H1 (cell line): Measurements from ENCODE around the gene PAK5. TPM values are rescaled to one million over a fixed set of nuclear protein-coding genes. Genes with fewer than 3 reads are reported as not detected.

Source experiments
- CTCF ChIA-PET: fragments of 300-600 bp; sonication (Branson Sonifier 250); formaldehyde crosslinking; loops from one replicate; lab custom pipeline; 2021; ENCODE audit not compliant: partially characterized antibody; lab: Charles Lee
- POLR2A ChIA-PET: fragments of 300-600 bp; sonication (Branson Sonifier 250); formaldehyde crosslinking; loops from one replicate; lab custom pipeline; 2021; ENCODE audit warnings: inconsistent platforms; ENCODE audit not compliant: partially characterized antibody; lab: Charles Lee
- DNase-seq, 2 experiments: peaks; one replicate each; pipeline versions ENCODE4 v3.0.0 to v3.0.0-alpha.2; 2010 to 2022; ENCODE audit warnings: low spot score in 2 of 2, low read depth in 1 of 2, mixed read lengths in 1 of 2
- FAIRE-seq: peaks from 2 replicates; lab custom pipeline; 2011; peaks lifted over from hg19 to GRCh38; lab: Jason Lieb, UNC
- H2AFZ ChIP-seq: 2 replicates; pipeline ENCODE4 v1.8.1; 2012; ENCODE audit warnings: low read length, inconsistent platforms
- H2AK5ac ChIP-seq: 2 replicates; pipeline ENCODE4 v1.6.1; 2013; ENCODE audit warnings: low read depth, low read length
- H2BK120ac ChIP-seq: replicated peaks from 2 replicates; pipeline ENCODE3; 2013; ENCODE audit warnings: low read depth, low read length, inconsistent platforms
- H2BK12ac ChIP-seq: 2 replicates; pipeline ENCODE4 v1.6.1; 2013; ENCODE audit warnings: low read depth, low read length
- H2BK15ac ChIP-seq: 2 replicates; pipeline ENCODE4 v1.6.1; 2013; ENCODE audit warnings: low read length
- H2BK20ac ChIP-seq: 2 replicates; pipeline ENCODE4 v1.6.1; 2013; ENCODE audit warnings: low read length
- H2BK5ac ChIP-seq: 2 replicates; pipeline ENCODE4 v1.6.1; 2013; ENCODE audit warnings: low read depth, low read length
- H3K14ac ChIP-seq: 2 replicates; pipeline ENCODE4 v1.6.1; 2013; ENCODE audit warnings: inconsistent platforms; ENCODE audit not compliant: insufficient read length
- H3K18ac ChIP-seq: 2 replicates; pipeline ENCODE4 v1.6.1; 2013; ENCODE audit warnings: low read length; ENCODE audit errors: extremely low read depth
- H3K23ac ChIP-seq: 2 replicates; pipeline ENCODE4 v1.6.1; 2013; ENCODE audit warnings: inconsistent platforms; ENCODE audit not compliant: insufficient read length
- H3K23me2 ChIP-seq: 2 replicates; pipeline ENCODE4 v1.6.1; 2013; ENCODE audit warnings: low read depth, low read length
- H3K27ac ChIP-seq: 2 replicates; pipeline ENCODE4 v1.6.1; 2011; ENCODE audit warnings: low read depth, low read length, inconsistent platforms
- H3K27me3 ChIP-seq, 4 experiments: replicated peaks in 1 of 4; 1 replicate in 1 of 4; 2 replicates in 3 of 4; pipeline versions ENCODE4 v1.6.1 to v1.8.1; 2011 to 2013; ENCODE audit warnings: low read length in 3 of 4, mild to moderate bottlenecking in 3 of 4, inconsistent platforms in 2 of 4, mixed read lengths in 2 of 4, moderate library complexity in 1 of 4; ENCODE audit not compliant: control insufficient read depth in 3 of 4, insufficient read depth in 3 of 4; ENCODE audit errors: extremely low read depth in 1 of 4
- H3K36me3 ChIP-seq, 4 experiments: 2 replicates each; pipeline versions ENCODE4 v1.6.1 to v1.8.1; 2011 to 2013; ENCODE audit warnings: mild to moderate bottlenecking in 4 of 4, low read length in 3 of 4, moderate library complexity in 2 of 4, control low read depth in 1 of 4, inconsistent platforms in 1 of 4; ENCODE audit not compliant: insufficient read depth in 4 of 4, control insufficient read depth in 2 of 4
- H3K4ac ChIP-seq: replicated peaks from 2 replicates; pipeline ENCODE3; 2013; ENCODE audit warnings: low read length, low read depth, mixed read lengths, inconsistent platforms; ENCODE audit not compliant: insufficient read length
- H3K4me1 ChIP-seq, 4 experiments: replicated peaks in 1 of 4; 1 replicate in 1 of 4; 2 replicates in 3 of 4; pipeline versions ENCODE4 v1.6.1 to v1.8.1; 2011 to 2013; ENCODE audit warnings: low read length in 3 of 4, inconsistent platforms in 2 of 4, mixed read lengths in 1 of 4; ENCODE audit not compliant: insufficient read depth in 4 of 4, control insufficient read depth in 3 of 4
- H3K4me2 ChIP-seq, 2 experiments: 2 replicates each; pipeline versions ENCODE4 v1.6.1 to v1.8.1; 2011 to 2013; ENCODE audit warnings: low read depth in 2 of 2, low read length in 2 of 2, control low read depth in 1 of 2, inconsistent platforms in 1 of 2, mild to moderate bottlenecking in 1 of 2; ENCODE audit not compliant: insufficient read depth in 1 of 2
- H3K4me3 ChIP-seq, 4 experiments: fragments of 200-600, 300-600 bp in 1 of 4; sonication (generic), shearing (Covaris generic), sonication (Bioruptor Twin) in 1 of 4; 2 replicates each; pipeline versions ENCODE4 v1.5.1 to v1.8.1; 2011 to 2016; ENCODE audit warnings: low read length in 4 of 4, low read depth in 3 of 4, control low read depth in 2 of 4, inconsistent platforms in 2 of 4, mild to moderate bottlenecking in 2 of 4, mixed read lengths in 1 of 4, moderate library complexity in 1 of 4; ENCODE audit not compliant: insufficient read depth in 2 of 4; ENCODE audit errors: extremely low read depth in 1 of 4
- H3K56ac ChIP-seq: replicated peaks from 2 replicates; pipeline ENCODE3; 2013; ENCODE audit warnings: low read depth, mild to moderate bottlenecking, mixed read lengths, low read length, inconsistent platforms; ENCODE audit not compliant: insufficient read length
- H3K79me1 ChIP-seq: 2 replicates; pipeline ENCODE4 v1.6.1; 2013; ENCODE audit warnings: low read depth, low read length, control low read depth
- H3K79me2 ChIP-seq, 2 experiments: 2 replicates each; pipeline versions ENCODE4 v1.6.1 to v1.8.1; 2012 to 2013; ENCODE audit warnings: low read length in 2 of 2, mild to moderate bottlenecking in 2 of 2, inconsistent platforms in 1 of 2; ENCODE audit not compliant: insufficient read depth in 2 of 2, control insufficient read depth in 1 of 2
- H3K9ac ChIP-seq, 4 experiments: replicated peaks in 1 of 4; 1 replicate in 1 of 4; 2 replicates in 3 of 4; pipeline versions ENCODE4 v1.6.1 to v1.8.1; 2011 to 2013; ENCODE audit warnings: low read depth in 3 of 4, low read length in 3 of 4, control low read depth in 2 of 4, mild to moderate bottlenecking in 2 of 4, moderate library complexity in 2 of 4, inconsistent platforms in 1 of 4; ENCODE audit errors: extremely low read depth in 1 of 4
- H3K9me3 ChIP-seq, 2 experiments: 2 replicates each; pipeline versions ENCODE4 v1.6.1 to v1.8.1; 2012 to 2013; ENCODE audit warnings: mild to moderate bottlenecking in 2 of 2, moderate library complexity in 2 of 2, control low read depth in 1 of 2, inconsistent platforms in 1 of 2, low read depth in 1 of 2, low read length in 1 of 2, mixed read lengths in 1 of 2; ENCODE audit not compliant: insufficient read depth in 2 of 2
- H4K20me1 ChIP-seq, 2 experiments: replicated peaks in 1 of 2; 2 replicates each; pipeline versions ENCODE3 to v1.8.1; 2011 to 2013; ENCODE audit warnings: inconsistent platforms in 2 of 2, low read length in 2 of 2, mild to moderate bottlenecking in 1 of 2; ENCODE audit not compliant: insufficient read depth in 2 of 2, control insufficient read depth in 1 of 2
- H4K5ac ChIP-seq: 2 replicates; pipeline ENCODE4 v1.6.1; 2013; ENCODE audit warnings: low read length, low read depth, mixed read lengths, inconsistent platforms; ENCODE audit not compliant: insufficient read length
- H4K8ac ChIP-seq: 2 replicates; pipeline ENCODE4 v1.8.0; 2013; ENCODE audit warnings: mild to moderate bottlenecking, moderate library complexity, low read length, inconsistent platforms; ENCODE audit not compliant: insufficient read depth; ENCODE audit errors: extremely low read depth
- H4K91ac ChIP-seq: replicated peaks from 2 replicates; pipeline ENCODE3; 2013; ENCODE audit warnings: low read length, mixed read lengths, inconsistent platforms; ENCODE audit not compliant: insufficient read length
- CBX5 ChIP-seq: fragments of 300-800, 300-1000 bp; sonication (generic); IDR thresholded peaks from 2 replicates; pipeline ENCODE4 v1.7.1; 2016; ENCODE audit warnings: antibody characterized with exemption, low read length, low read depth
- CREB1 ChIP-seq: IDR thresholded peaks from 2 replicates; pipeline ENCODE4 v1.6.1; 2012; ENCODE audit warnings: inconsistent platforms
- EP300 ChIP-seq, 2 experiments: IDR thresholded peaks; 1 replicate in 1 of 2; 2 replicates in 1 of 2; pipeline ENCODE4 v1.6.1; 2011 to 2012; ENCODE audit warnings: low read depth in 2 of 2, low read length in 2 of 2, mild to moderate bottlenecking in 2 of 2, borderline replicate concordance in 1 of 2, inconsistent platforms in 1 of 2, moderate library complexity in 1 of 2
- HDAC2 ChIP-seq, 2 experiments: fragments of 300-600 bp in 1 of 2; sonication (generic) in 1 of 2; IDR thresholded peaks; 2 replicates each; pipeline ENCODE4 v1.6.1; 2011 to 2012; ENCODE audit warnings: low read depth in 2 of 2, low read length in 2 of 2, mild to moderate bottlenecking in 2 of 2, moderate library complexity in 2 of 2, borderline replicate concordance in 1 of 2, inconsistent platforms in 1 of 2
- RXRA ChIP-seq: IDR thresholded peaks from 2 replicates; pipeline ENCODE4 v1.6.1; 2011; ENCODE audit warnings: low read depth, mild to moderate bottlenecking, low read length, moderate library complexity; ENCODE audit not compliant: insufficient read depth
- TAF1 ChIP-seq: IDR thresholded peaks from 2 replicates; pipeline ENCODE4 v1.6.1; 2011; ENCODE audit warnings: mild to moderate bottlenecking, low read depth, low read length
- USF2 ChIP-seq: IDR thresholded peaks from 2 replicates; pipeline ENCODE4 v1.6.1; 2011; ENCODE audit warnings: low read length, improper control_type of control experiment
- WGBS, 2 experiments: shearing (Covaris generic) in 1 of 2; methylation state at CpG; one replicate each; pipeline versions ENCODE4 v1.1.6 to v1.1.7; 2013 to 2015; ENCODE audit warnings: low lambda C conversion rate in 2 of 2, mixed read lengths in 2 of 2, inconsistent platforms in 1 of 2, low coverage in 1 of 2, missing lambda C conversion rate in 1 of 2; ENCODE audit not compliant: insufficient replicate concordance in 2 of 2, insufficient coverage in 1 of 2, insufficient read length in 1 of 2; ENCODE audit errors: extremely low coverage in 1 of 2, missing lambda C conversion rate in 1 of 2; 5-methylcytosine and 5-hydroxymethylcytosine counted together
- polyA plus RNA-seq, 7 experiments: library from polyadenylated mRNA; depleted of rRNA in 3 of 7; stranded (reverse) in 5 of 7; unstranded in 2 of 7; fragments of >200 nt in 5 of 7; fragments of 200-250 nt in 2 of 7; gene quantifications; 1 replicate in 5 of 7; 2 replicates in 1 of 7; 4 replicates in 1 of 7; pipeline versions ENCODE4 v1.2.1 to v1.2.3, GENCODE V29; 2011 to 2013; ENCODE audit warnings: missing spikeins in 2 of 7, mixed read lengths in 2 of 7
- total RNA-seq: library from RNA; stranded (reverse); fragmentation: NEBNext Ultra II Directional; extraction: Animal tissue kit (Norgen Biotek cat#: 25700); gene quantifications from 2 replicates; pipeline ENCODE4 v1.2.1, GENCODE V29; 2021
- TF ChIP-seq, protein P1 (sequence below), 3 experiments: IDR thresholded peaks; 1 replicate in 2 of 3; 2 replicates in 1 of 3; pipeline versions ENCODE4 v1.5.1 to v1.6.1; 2011; ENCODE audit warnings: low read length in 3 of 3, mild to moderate bottlenecking in 3 of 3, inconsistent platforms in 2 of 3, low read depth in 1 of 3, moderate library complexity in 1 of 3; ENCODE audit not compliant: insufficient read depth in 1 of 3; ENCODE audit errors: control extremely low read depth in 1 of 3

The PAK5 gene
- total and polyA plus RNA-seq, 2 of the 8 experiments (the other 6 are each of a cell fraction or from before 2014, with no cell fraction given), result 0.54 to 0.80 TPM

GRCh38 chr20:9867196-9867980 lies 28.5 kb upstream of the PAK5 start:
- H3K14ac ChIP-seq, result no peak overlapping the region
- no peak overlapping the region for H2BK20ac ChIP-seq
- H3K4me1 ChIP-seq, result no peaks in the 10 kb centered on the region
- H4K8ac ChIP-seq, result no peak overlapping the region
- no peak overlapping the region for H3K9ac ChIP-seq
- no peaks in the 10 kb centered on the region for H4K20me1 ChIP-seq
- no peaks in the 10 kb centered on the region; a peak in 1 of 4 replicates for H3K9me3 ChIP-seq
- ChIA-PET POLR2A (no interaction called here), CTCF (interaction anchor here (0.6 to 1.1 kb wide), 4 partner anchors 16 to 1064 kb away, joined by 3 to 4 read pairs (median 3); no protein-coding TSS in a partner anchor)
- no peaks in the 10 kb centered on the region for H3K79me1 ChIP-seq
- no peak overlapping the region for H2BK15ac ChIP-seq
- no peak overlapping the region for H3K56ac ChIP-seq
- H3K27me3 ChIP-seq, result no peaks in the 10 kb centered on the region
- H3K4me3 ChIP-seq, result no peak overlapping the region
- no peaks in the 10 kb centered on the region for H3K36me3 ChIP-seq
- H3K23me2 ChIP-seq, result no peaks in the 10 kb centered on the region
- DNase-seq, result no peak
- no peak overlapping the region for H3K4me2 ChIP-seq
- 84 to 100% methylated on average over 1 to 6 of the region's 6 CpGs for WGBS, 2 experiments
- no peak overlapping the region for H3K18ac ChIP-seq
- H2BK120ac ChIP-seq, result no peak overlapping the region
- no peak overlapping the region for H3K23ac ChIP-seq
- H2BK12ac ChIP-seq, result no peak overlapping the region
- H4K91ac ChIP-seq, result no peak overlapping the region
- no peak overlapping the region for H3K27ac ChIP-seq
- no peak overlapping the region for H2AK5ac ChIP-seq
- no peak overlapping the region for H4K5ac ChIP-seq
- no peak overlapping the region for H2AFZ ChIP-seq
- no peak overlapping the region for H2BK5ac ChIP-seq
- H3K79me2 ChIP-seq, result no peaks in the 10 kb centered on the region
- no peak overlapping the region for H3K4ac ChIP-seq
- no peak for FAIRE-seq
- TF ChIP-seq TAF1 (no peak), EP300 (IDR thresholded peaks at IDR 0.05; ENCODE audit: borderline replicate concordance in 1 of 2, low read depth in 2 of 2, low read length in 2 of 2) (no peak), RXRA (no peak), CBX5 (no peak), HDAC2 (IDR thresholded peaks at IDR 0.05; ENCODE audit: borderline replicate concordance in 1 of 2, low read depth in 2 of 2, low read length in 2 of 2) (no peak), CREB1 (no peak), USF2 (no peak)
- TF ChIP-seq, protein P1, sequence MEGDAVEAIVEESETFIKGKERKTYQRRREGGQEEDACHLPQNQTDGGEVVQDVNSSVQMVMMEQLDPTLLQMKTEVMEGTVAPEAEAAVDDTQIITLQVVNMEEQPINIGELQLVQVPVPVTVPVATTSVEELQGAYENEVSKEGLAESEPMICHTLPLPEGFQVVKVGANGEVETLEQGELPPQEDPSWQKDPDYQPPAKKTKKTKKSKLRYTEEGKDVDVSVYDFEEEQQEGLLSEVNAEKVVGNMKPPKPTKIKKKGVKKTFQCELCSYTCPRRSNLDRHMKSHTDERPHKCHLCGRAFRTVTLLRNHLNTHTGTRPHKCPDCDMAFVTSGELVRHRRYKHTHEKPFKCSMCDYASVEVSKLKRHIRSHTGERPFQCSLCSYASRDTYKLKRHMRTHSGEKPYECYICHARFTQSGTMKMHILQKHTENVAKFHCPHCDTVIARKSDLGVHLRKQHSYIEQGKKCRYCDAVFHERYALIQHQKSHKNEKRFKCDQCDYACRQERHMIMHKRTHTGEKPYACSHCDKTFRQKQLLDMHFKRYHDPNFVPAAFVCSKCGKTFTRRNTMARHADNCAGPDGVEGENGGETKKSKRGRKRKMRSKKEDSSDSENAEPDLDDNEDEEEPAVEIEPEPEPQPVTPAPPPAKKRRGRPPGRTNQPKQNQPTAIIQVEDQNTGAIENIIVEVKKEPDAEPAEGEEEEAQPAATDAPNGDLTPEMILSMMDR (IDR thresholded peaks at IDR 0.05; ENCODE audit: control extremely low read depth in 1 of 3, insufficient read depth in 1 of 3, low read depth in 1 of 3, low read length in 3 of 3), result no peak
